Stimulated activated CD8-positive, alpha-beta memory T cell treated with anti-CD3 and anti-CD28 coated beads, Interleukin-4, amount 100 ng/mL, for 4 hours (primary cell): ENCODE results near the gene MAPK8.

ENCODE experiments used
- DNase-seq, 2 donors: peaks; one replicate each; pipeline ENCODE4 v3.0.0-alpha.2; 2020; ENCODE audit warnings: low read depth in 2 of 2, low spot score in 1 of 2

MAPK8 gene

GRCh38 chr10:48459270-48460150, 153.0 kb downstream of the MAPK8 start:
- DNase-seq = no peak

DNA sequence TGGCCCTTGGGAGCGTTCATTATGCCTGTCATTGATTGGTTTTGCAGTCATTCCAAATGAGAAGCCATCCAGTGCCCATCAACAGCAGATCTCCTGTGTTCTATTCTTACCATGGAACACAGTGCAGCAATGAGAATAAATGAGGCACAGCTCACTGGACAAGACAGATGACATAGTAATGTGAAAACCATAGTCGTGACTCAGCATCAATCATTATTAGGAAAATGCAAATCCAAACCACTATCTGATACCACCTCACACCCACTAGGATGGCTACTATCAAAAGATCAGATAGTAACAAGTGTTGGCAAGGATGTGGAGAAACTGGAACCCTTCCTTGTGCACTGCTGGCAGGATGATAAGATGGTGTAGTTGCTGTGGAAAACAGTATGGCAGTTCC, 153.7 kb downstream of the MAPK8 start:
- no peak for DNase-seq

- no peak for DNase-seq
Observed at GRCh38 chr10:48461623-48462481, 155.4 kb downstream of the MAPK8 start.

GRCh38 chr10:48462482-48463020, 156.1 kb downstream of the MAPK8 start:
- DNase-seq = no peak

DNA sequence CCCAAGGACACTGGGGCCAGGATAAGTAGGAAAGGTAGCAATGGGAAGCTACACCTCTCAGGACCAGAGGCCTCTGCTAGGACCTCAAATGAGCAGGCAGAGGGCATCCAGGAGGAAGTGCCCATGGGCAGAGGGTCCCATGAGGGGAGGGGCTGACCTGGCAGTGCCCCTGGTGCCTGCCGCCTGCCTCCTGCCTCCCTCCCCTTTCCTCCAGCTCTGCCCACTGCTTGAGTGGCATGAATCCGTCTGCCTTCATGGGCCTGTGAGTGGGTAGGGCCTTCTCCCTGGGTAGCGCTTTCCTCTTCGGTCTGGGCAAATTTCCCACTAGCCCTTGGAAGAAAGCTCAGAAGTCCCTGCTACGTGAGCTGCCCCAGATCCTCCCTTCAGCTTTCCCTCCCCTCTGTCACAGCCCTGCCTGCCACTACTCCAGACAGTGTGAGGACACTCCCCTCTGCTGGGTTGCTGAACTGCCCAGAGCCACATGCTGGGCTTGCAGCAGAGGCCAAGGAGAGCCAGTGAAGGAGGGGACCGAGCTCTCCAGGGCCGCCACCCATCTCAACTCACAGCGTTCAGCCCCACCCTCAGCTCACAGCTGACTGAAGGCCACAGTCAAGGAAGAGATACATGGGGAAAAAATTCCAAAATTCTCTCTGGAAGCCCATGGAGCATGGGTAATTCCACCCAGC, 157.0 kb downstream of the MAPK8 start:
- no peak for DNase-seq

- no peak for DNase-seq
Observed at GRCh38 chr10:48464121-48464870, 157.8 kb downstream of the MAPK8 start.

DNA sequence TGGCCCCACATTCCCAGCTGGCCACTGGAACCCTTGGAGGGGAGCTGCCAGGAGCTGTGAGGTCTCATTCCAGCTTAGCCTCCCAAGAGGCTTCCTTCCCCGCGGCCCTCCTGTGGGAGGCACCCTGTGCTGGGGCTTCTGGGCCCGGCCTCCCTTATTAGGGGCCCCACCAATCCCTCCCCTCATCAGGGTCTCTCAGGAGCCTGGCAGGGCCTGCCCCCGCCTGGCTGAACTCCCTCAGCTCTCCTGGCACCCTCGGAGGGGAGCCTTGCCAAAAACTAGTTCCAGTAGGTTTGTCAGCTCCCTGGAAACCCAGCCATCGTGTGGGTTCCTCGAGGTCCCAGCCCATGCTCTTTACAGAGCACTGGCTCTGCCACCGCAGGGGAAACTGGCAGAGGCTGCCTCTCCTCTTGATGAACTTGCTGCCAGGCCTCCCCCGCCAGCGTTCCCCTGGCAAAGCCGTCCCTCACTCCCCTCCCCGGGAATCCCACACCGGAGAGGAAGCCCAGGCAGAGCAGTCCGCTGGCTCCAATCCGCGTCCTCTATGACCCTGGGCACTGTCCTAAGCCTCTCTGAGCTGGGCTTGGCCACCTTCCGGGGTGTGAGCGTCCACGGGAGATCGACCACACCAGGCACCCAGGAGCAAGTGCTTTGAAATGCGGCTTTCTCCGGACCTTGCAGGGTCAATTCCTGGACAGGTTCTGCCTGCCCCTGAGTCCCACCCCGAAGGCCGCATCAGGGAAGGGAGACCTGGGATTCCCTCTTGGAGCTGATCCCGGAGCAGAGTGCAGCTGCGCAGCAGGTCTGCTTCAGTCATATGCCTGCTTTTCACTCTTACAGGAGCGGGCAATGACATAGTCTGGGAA, 158.6 kb downstream of the MAPK8 start:
- no peak for DNase-seq

GRCh38 chr10:48465860-48466521, 159.5 kb downstream of the MAPK8 start:
- DNase-seq = no peak

GRCh38 chr10:48466611-48467240, 160.2 kb downstream of the MAPK8 start:
- DNase-seq = no peak

- no peak for DNase-seq
Observed at GRCh38 chr10:48467669-48468068, 161.2 kb downstream of the MAPK8 start.

DNA sequence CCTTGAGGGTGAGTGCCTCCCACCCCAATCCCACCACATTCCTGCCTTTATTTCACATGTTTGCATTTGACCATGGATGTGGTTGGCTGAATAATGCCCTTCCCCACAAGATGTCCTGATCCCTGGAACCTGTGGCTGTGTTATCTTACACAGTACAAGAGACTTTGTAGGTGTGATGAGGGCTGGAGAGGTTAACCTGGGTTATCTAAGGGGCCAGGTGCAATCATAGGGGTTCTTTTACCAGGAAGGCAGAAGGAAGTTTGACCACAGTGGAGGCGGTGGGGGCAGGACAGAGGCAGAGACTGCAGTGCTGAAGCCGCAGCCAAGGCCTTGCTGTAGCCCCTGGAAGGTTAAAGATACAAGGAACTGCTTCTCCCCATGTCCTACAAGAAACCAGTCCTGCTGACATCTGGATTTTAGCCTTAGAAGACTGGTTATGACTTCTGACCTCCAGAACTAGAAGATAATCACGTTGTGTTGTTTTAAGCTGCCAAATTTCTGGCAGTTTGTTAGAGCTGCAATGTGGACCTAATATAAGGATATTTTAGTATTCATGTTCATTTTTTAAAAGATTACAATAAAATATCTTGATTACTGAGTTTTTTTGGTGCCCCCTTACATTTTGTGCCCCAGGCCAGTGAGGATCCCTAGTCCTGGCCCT, 161.8 kb downstream of the MAPK8 start:
- no peak for DNase-seq

GRCh38 chr10:48468866-48469511, 162.5 kb downstream of the MAPK8 start:
- no peak for DNase-seq

GRCh38 chr10:48469516-48470020, 163.1 kb downstream of the MAPK8 start:
- DNase-seq = no peak

- no peak for DNase-seq
Observed at GRCh38 chr10:48470115-48470892, 163.8 kb downstream of the MAPK8 start.

- DNase-seq = no peak
Observed at GRCh38 chr10:48470893-48471805, 164.7 kb downstream of the MAPK8 start.
